Hepatocyte (in vitro differentiated cells): ENCODE results near the gene RBFOX2. TPM values are rescaled to one million over a fixed set of nuclear protein-coding genes. Genes with fewer than 3 reads are reported as not detected.

Experiments used
- DNase-seq: peaks from one replicate; pipeline ENCODE4 v3.0.0-alpha.2; 2016; ENCODE audit warnings: low spot score
- H2AFZ ChIP-seq: fragments of 200-600 bp; sonication (generic); 2 replicates; pipeline ENCODE4 v1.6.0; 2016; ENCODE audit warnings: antibody characterized with exemption, mild to moderate bottlenecking
- H3K27ac ChIP-seq: fragments of 200-600 bp; sonication (generic); 2 replicates; pipeline ENCODE4 v1.5.1; 2016; ENCODE audit warnings: mild to moderate bottlenecking
- H3K27me3 ChIP-seq: fragments of 200-600 bp; sonication (generic); 2 replicates; pipeline ENCODE4 v1.6.1; 2016
- H3K36me3 ChIP-seq: fragments of 200-600 bp; sonication (generic); replicated peaks from 2 replicates; pipeline ENCODE4 v1.5.1; 2016; ENCODE audit warnings: low read depth; ENCODE audit not compliant: insufficient read depth
- H3K4me1 ChIP-seq: fragments of 200-600 bp; sonication (generic); 2 replicates; pipeline ENCODE4 v1.5.1; 2016; ENCODE audit warnings: mild to moderate bottlenecking, moderate library complexity; ENCODE audit not compliant: insufficient read depth
- H3K4me2 ChIP-seq: fragments of 200-600 bp; sonication (generic); 2 replicates; pipeline ENCODE4 v1.6.0; 2016
- H3K4me3 ChIP-seq: fragments of 200-600 bp; sonication (generic); 2 replicates; pipeline ENCODE4 v1.5.1; 2016; ENCODE audit warnings: mild to moderate bottlenecking
- H3K79me2 ChIP-seq: fragments of 200-600 bp; sonication (generic); 2 replicates; pipeline ENCODE4 v1.6.0; 2017; ENCODE audit warnings: mild to moderate bottlenecking
- H3K9me2 ChIP-seq: fragments of 200-600 bp; sonication (generic); replicated peaks from 2 replicates; pipeline ENCODE4 v1.6.0; 2017; ENCODE audit warnings: mild to moderate bottlenecking; ENCODE audit not compliant: insufficient read depth
- H3K9me3 ChIP-seq: fragments of 200-600 bp; sonication (generic); 2 replicates; pipeline ENCODE4 v1.5.1; 2016; ENCODE audit warnings: low read depth, mild to moderate bottlenecking
- H4K20me1 ChIP-seq: fragments of 200-600 bp; sonication (generic); 2 replicates; pipeline ENCODE4 v1.6.0; 2016; ENCODE audit warnings: mild to moderate bottlenecking; ENCODE audit not compliant: insufficient read depth, poor library complexity, severe bottlenecking
- EZH2 ChIP-seq: fragments of 200-600 bp; sonication (generic); IDR thresholded peaks from 2 replicates; pipeline ENCODE4 v1.6.1; 2016; ENCODE audit warnings: antibody characterized with exemption, mild to moderate bottlenecking, borderline replicate concordance
- EZH2phosphoT487 ChIP-seq: fragments of 200-600 bp; sonication (generic); IDR thresholded peaks from one replicate; pipeline ENCODE4 v1.6.1; 2018; ENCODE audit warnings: antibody characterized with exemption, mild to moderate bottlenecking, low read depth, moderate library complexity; ENCODE audit not compliant: unreplicated experiment, severe bottlenecking
- WGBS: methylation state at CpG from one replicate; pipeline ENCODE4 v1.1.6; 2016; ENCODE audit warnings: low lambda C conversion rate; ENCODE audit errors: missing lambda C conversion rate; 5-methylcytosine and 5-hydroxymethylcytosine counted together
- polyA plus RNA-seq: library from polyadenylated mRNA; unstranded; fragments of >200 nt; fragmentation: Nextera tagmentation; extraction: Ambion mirVana; gene quantifications from 2 replicates; pipeline ENCODE4 v1.2.1, GENCODE V29; 2016
- total RNA-seq: library from RNA; depleted of rRNA; stranded (reverse); fragments of >200 nt; gene quantifications from 2 replicates; pipeline ENCODE4 v1.2.3, GENCODE V29; 2014
- TF ChIP-seq, protein P1 (sequence below): fragments of 200-600 bp; sonication (generic); IDR thresholded peaks from 2 replicates; pipeline ENCODE4 v1.5.1; 2016; ENCODE audit warnings: antibody characterized with exemption, mild to moderate bottlenecking; ENCODE audit not compliant: poor library complexity

Gene RBFOX2
- total and polyA plus RNA-seq, 2 experiments from 2014 or later: 76.7 to 133 TPM

DNA sequence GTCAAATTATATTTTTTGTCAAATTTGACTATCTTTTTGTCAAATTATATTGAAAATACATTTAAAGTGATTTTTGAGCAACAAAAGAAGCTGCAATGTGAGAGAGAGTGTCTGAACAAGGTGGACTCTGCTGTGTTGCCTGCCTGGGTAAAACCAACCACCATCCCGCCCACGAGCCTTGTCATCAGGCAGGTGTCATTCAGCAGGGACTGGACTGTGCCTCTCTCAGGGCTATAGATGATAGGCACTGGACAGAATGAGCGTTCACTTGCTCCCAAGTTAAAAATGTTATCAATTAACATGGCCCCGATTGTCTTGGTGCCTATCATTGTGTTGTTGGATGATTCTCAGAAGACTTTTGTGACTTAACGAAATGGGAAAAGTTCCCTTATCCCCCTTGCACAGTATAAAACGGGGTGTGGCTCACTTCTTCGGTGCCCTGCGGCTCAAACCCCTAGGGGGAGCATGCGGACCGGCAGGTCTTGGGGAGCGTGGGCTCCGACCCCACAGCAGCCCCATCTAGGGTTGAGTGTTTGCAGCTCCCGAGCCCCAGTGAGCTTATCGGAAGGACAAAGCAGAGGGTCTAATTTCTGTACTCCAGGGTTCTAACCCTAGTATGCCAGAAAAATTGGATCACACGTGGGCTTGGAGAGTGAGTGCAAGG is 309.3 kb downstream of the RBFOX2 start:
- H3K4me1 ChIP-seq: no peaks in the 10 kb centered on the region
- no peak overlapping the region for H3K27ac ChIP-seq
- no peaks in the 10 kb centered on the region for H3K9me3 ChIP-seq
- H3K79me2 ChIP-seq: no peaks in the 10 kb centered on the region
- no peak overlapping the region for H3K4me3 ChIP-seq
- WGBS: 88% methylated on average over 15 of the region's 15 CpGs
- no peak overlapping the region for H3K4me2 ChIP-seq
- H4K20me1 ChIP-seq: no peaks in the 10 kb centered on the region
- TF ChIP-seq, protein P1, sequence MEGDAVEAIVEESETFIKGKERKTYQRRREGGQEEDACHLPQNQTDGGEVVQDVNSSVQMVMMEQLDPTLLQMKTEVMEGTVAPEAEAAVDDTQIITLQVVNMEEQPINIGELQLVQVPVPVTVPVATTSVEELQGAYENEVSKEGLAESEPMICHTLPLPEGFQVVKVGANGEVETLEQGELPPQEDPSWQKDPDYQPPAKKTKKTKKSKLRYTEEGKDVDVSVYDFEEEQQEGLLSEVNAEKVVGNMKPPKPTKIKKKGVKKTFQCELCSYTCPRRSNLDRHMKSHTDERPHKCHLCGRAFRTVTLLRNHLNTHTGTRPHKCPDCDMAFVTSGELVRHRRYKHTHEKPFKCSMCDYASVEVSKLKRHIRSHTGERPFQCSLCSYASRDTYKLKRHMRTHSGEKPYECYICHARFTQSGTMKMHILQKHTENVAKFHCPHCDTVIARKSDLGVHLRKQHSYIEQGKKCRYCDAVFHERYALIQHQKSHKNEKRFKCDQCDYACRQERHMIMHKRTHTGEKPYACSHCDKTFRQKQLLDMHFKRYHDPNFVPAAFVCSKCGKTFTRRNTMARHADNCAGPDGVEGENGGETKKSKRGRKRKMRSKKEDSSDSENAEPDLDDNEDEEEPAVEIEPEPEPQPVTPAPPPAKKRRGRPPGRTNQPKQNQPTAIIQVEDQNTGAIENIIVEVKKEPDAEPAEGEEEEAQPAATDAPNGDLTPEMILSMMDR: no peak
- TF ChIP-seq EZH2 (no peak), EZH2phosphoT487 (no peak)
- no peak for DNase-seq
- H3K27me3 ChIP-seq: no peaks in the 10 kb centered on the region
- H2AFZ ChIP-seq: no peak overlapping the region
- H3K36me3 ChIP-seq: no peaks in the 10 kb centered on the region
- no peaks in the 10 kb centered on the region for H3K9me2 ChIP-seq

DNA sequence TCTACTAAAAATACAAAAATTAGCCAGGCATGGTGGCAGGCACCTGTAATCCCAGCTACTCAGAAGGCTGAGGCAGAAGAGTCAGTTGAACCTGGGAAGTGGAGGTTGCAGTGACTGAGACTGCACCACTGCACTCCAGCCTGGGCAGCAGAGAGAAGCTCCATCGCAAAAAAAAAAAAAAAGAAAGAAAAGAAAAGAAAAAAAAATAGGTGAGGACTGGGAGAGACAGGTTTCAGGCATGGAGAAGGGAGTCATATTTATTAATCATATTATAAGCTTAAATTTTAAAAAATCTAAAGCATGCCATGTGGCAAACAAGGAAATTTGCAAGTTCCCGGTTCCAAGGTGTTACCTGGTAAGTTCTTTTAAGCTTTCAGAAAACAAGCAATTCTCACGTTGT is 311.1 kb downstream of the RBFOX2 start, which contains the start of gene APOL5:
APOL5 (plus strand) TSS at position 301 of the 400 bp plus-strand sequence; CDS start at position 301, 0 bp downstream.
- Histone ChIP-seq H3K4me2 (no peak within 1 kb of the TSS), H3K36me3 (no peaks in the 10 kb centered on the region), H3K9me3 (no peaks in the 10 kb centered on the region), H3K4me1 (no peaks in the 10 kb centered on the region), H3K4me3 (no peak within 1 kb of the TSS), H4K20me1 (no peaks in the 10 kb centered on the region), H3K79me2 (no peaks in the 10 kb centered on the region), H3K27me3 (no peaks in the 10 kb centered on the region), H3K9me2 (no peaks in the 10 kb centered on the region), H2AFZ (no peak within 1 kb of the TSS), H3K27ac (no peak within 1 kb of the TSS)
- 88% methylated on average over 2 of the region's 3 CpGs for WGBS
- no peak for DNase-seq
- TF ChIP-seq, protein P1: no peak
- no peak for TF ChIP-seq EZH2phosphoT487
- no peak for TF ChIP-seq EZH2

DNA sequence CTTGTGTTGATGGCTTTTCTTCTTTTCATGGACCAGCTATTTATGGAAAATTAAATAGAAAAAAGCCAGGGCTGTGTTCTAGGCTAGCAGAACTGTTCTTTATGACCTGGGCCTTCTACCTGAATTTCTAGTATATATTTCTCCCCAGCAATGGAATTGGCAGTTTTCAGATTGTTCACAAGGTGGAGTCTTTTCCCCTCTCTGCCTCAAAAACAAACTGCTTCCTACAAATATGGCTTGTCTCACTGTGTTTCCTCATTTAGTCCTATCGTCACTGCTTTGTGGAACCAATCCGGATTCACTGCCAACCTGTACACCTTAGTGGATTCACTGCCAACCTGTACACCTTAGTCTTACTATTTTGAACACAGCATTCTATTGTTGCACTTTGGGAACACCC is 316.0 kb downstream of the RBFOX2 start:
- Histone ChIP-seq H3K4me3 (no peak overlapping the region), H2AFZ (no peak overlapping the region), H3K27me3 (no peaks in the 10 kb centered on the region), H3K4me1 (no peaks in the 10 kb centered on the region), H3K9me3 (no peaks in the 10 kb centered on the region), H3K27ac (no peak overlapping the region), H3K4me2 (no peak overlapping the region), H4K20me1 (no peaks in the 10 kb centered on the region), H3K9me2 (no peaks in the 10 kb centered on the region), H3K36me3 (no peaks in the 10 kb centered on the region), H3K79me2 (no peaks in the 10 kb centered on the region)
- 91% methylated on average over 2 of the region's 2 CpGs for WGBS
- no peak for DNase-seq
- no peak for TF ChIP-seq EZH2phosphoT487
- no peak for TF ChIP-seq EZH2
- TF ChIP-seq, protein P1: no peak
